Measurements from ENCODE around the gene LPGAT1. TPM values are rescaled to one million over a fixed set of nuclear protein-coding genes. Genes with fewer than 3 reads are reported as not detected.

The LPGAT1 gene
- total RNA-seq, 2 experiments from 2014 or later, result 31.8 to 34.7 TPM

- Mint-ChIP-seq H3K36me3 (peaks cover 18% of the 10 kb centered on the region), H3K27me3 (no peaks in the 10 kb centered on the region), H3K4me3 (no peak overlapping the region), H3K9me3 (no peaks in the 10 kb centered on the region), H3K4me1 (ENCODE audit: low read depth) (peaks cover 2% of the 10 kb centered on the region), H3K27ac (no peak overlapping the region)
- no peak for DNase-seq
- CTCF ChIA-PET, result no interaction called here
- intact Hi-C loops (cut with micrococcal nuclease), result no loop called here
- POLR2A ChIA-PET, result no interaction called here
Measured at GRCh38 chr1:211791979-211792378, 38.6 kb downstream of the LPGAT1 start.

- Mint-ChIP-seq H3K27ac (no peak overlapping the region), H3K4me1 (ENCODE audit: low read depth) (peaks cover under 1% of the 10 kb centered on the region), H3K4me3 (no peak overlapping the region), H3K27me3 (no peaks in the 10 kb centered on the region), H3K9me3 (no peaks in the 10 kb centered on the region), H3K36me3 (peaks cover 18% of the 10 kb centered on the region)
- DNase-seq, result no peak
- ChIA-PET POLR2A (no interaction called here), CTCF (no interaction called here)
- intact Hi-C loops (cut with micrococcal nuclease), result no loop called here
Measured at GRCh38 chr1:211789641-211790464, 40.7 kb downstream of the LPGAT1 start.

GRCh38 chr1:211788626-211789025, 41.9 kb downstream of the LPGAT1 start:
- ChIA-PET CTCF (interaction anchor here (1.2 kb wide), 1 partner anchor 91 kb away, joined by 4 read pairs; no protein-coding TSS in a partner anchor), POLR2A (no interaction called here)
- no peak overlapping the region for H3K27ac Mint-ChIP-seq
- no peaks in the 10 kb centered on the region for H3K9me3 Mint-ChIP-seq
- DNase-seq, result no peak
- H3K36me3 Mint-ChIP-seq, result peaks cover 18% of the 10 kb centered on the region
- intact Hi-C loops (cut with micrococcal nuclease), result no loop called here
- H3K4me1 Mint-ChIP-seq (ENCODE audit: low read depth), result peaks cover 2% of the 10 kb centered on the region
- no peak overlapping the region for H3K4me3 Mint-ChIP-seq
- no peaks in the 10 kb centered on the region for H3K27me3 Mint-ChIP-seq

- peaks cover 2% of the 10 kb centered on the region for H3K4me1 Mint-ChIP-seq (ENCODE audit: low read depth)
- no peak for DNase-seq
- H3K36me3 Mint-ChIP-seq, result peaks cover 4% of the 10 kb centered on the region
- intact Hi-C loops (cut with micrococcal nuclease), result no loop called here
- ChIA-PET POLR2A (no interaction called here), CTCF (no interaction called here)
- H3K27me3 Mint-ChIP-seq, result no peaks in the 10 kb centered on the region
- H3K27ac Mint-ChIP-seq, result no peak overlapping the region
- no peaks in the 10 kb centered on the region for H3K9me3 Mint-ChIP-seq
- H3K4me3 Mint-ChIP-seq, result no peak overlapping the region
Measured at GRCh38 chr1:211783897-211784296, 46.7 kb downstream of the LPGAT1 start.

- POLR2A ChIA-PET, result no interaction called here
- peaks cover 2% of the 10 kb centered on the region for H3K4me1 Mint-ChIP-seq (ENCODE audit: low read depth)
- CTCF ChIA-PET, result no interaction called here
- H3K27me3 Mint-ChIP-seq, result no peaks in the 10 kb centered on the region
- no peak overlapping the region for H3K27ac Mint-ChIP-seq
- H3K9me3 Mint-ChIP-seq, result no peaks in the 10 kb centered on the region
- no peak overlapping the region for H3K4me3 Mint-ChIP-seq
- peaks cover 7% of the 10 kb centered on the region for H3K36me3 Mint-ChIP-seq
- intact Hi-C loops (cut with micrococcal nuclease), result no loop called here
- no peak for DNase-seq
Measured at GRCh38 chr1:211783266-211783665, 47.3 kb downstream of the LPGAT1 start.

GRCh38 chr1:211781260-211781659, 49.3 kb downstream of the LPGAT1 start:
- H3K27ac Mint-ChIP-seq, result no peak overlapping the region
- H3K4me1 Mint-ChIP-seq (ENCODE audit: low read depth), result peaks cover 2% of the 10 kb centered on the region
- no peak for DNase-seq
- H3K9me3 Mint-ChIP-seq, result no peaks in the 10 kb centered on the region
- intact Hi-C loops (cut with micrococcal nuclease), result no loop called here
- H3K36me3 Mint-ChIP-seq, result peaks cover 14% of the 10 kb centered on the region
- no peaks in the 10 kb centered on the region for H3K27me3 Mint-ChIP-seq
- POLR2A ChIA-PET, result no interaction called here
- CTCF ChIA-PET, result interaction anchor here (1.2 kb wide), 1 partner anchor 83 kb away, joined by 3 read pairs; no protein-coding TSS in a partner anchor
- no peak overlapping the region for H3K4me3 Mint-ChIP-seq

GRCh38 chr1:211775170-211775569, 55.4 kb downstream of the LPGAT1 start:
- Mint-ChIP-seq H3K4me3 (no peak overlapping the region), H3K27me3 (no peaks in the 10 kb centered on the region), H3K27ac (no peak overlapping the region), H3K4me1 (ENCODE audit: low read depth) (no peaks in the 10 kb centered on the region), H3K36me3 (peaks cover 14% of the 10 kb centered on the region), H3K9me3 (no peaks in the 10 kb centered on the region)
- CTCF ChIA-PET, result no interaction called here
- intact Hi-C loops (cut with micrococcal nuclease), result no loop called here
- POLR2A ChIA-PET, result no interaction called here
- DNase-seq, result no peak

GRCh38 chr1:211764701-211765100, 65.9 kb downstream of the LPGAT1 start:
- Mint-ChIP-seq H3K27me3 (no peaks in the 10 kb centered on the region), H3K4me3 (no peak overlapping the region), H3K4me1 (ENCODE audit: low read depth) (no peaks in the 10 kb centered on the region), H3K36me3 (peaks cover 10% of the 10 kb centered on the region), H3K27ac (no peak overlapping the region), H3K9me3 (no peaks in the 10 kb centered on the region)
- ChIA-PET CTCF (no interaction called here), POLR2A (no interaction called here)
- intact Hi-C loops (cut with micrococcal nuclease), result no loop called here
- DNase-seq, result no peak

GRCh38 chr1:211762206-211762605, 68.4 kb downstream of the LPGAT1 start:
- Mint-ChIP-seq H3K27me3 (no peaks in the 10 kb centered on the region), H3K27ac (no peak overlapping the region), H3K4me1 (ENCODE audit: low read depth) (no peaks in the 10 kb centered on the region), H3K36me3 (peaks cover 26% of the 10 kb centered on the region), H3K9me3 (peaks cover 3% of the 10 kb centered on the region), H3K4me3 (no peak overlapping the region)
- intact Hi-C loops (cut with micrococcal nuclease), result no loop called here
- POLR2A ChIA-PET, result no interaction called here
- CTCF ChIA-PET, result interaction anchor here (0.7 kb wide), 1 partner anchor 249 kb away, joined by 3 read pairs; no protein-coding TSS in a partner anchor
- DNase-seq, result no peak

- Mint-ChIP-seq H3K4me1 (ENCODE audit: low read depth) (no peaks in the 10 kb centered on the region), H3K27me3 (no peaks in the 10 kb centered on the region), H3K36me3 (peaks cover 23% of the 10 kb centered on the region), H3K4me3 (no peak overlapping the region), H3K9me3 (peaks cover 3% of the 10 kb centered on the region), H3K27ac (no peak overlapping the region)
- intact Hi-C loops (cut with micrococcal nuclease), result no loop called here
- ChIA-PET CTCF (interaction anchor here (1.0 kb wide), 1 partner anchor 63 kb away, joined by 4 read pairs; no protein-coding TSS in a partner anchor), POLR2A (no interaction called here)
- no peak for DNase-seq
Measured at GRCh38 chr1:211761400-211761799, 69.2 kb downstream of the LPGAT1 start.

- DNase-seq, result no peak
- Mint-ChIP-seq H3K27ac (no peak overlapping the region), H3K27me3 (no peaks in the 10 kb centered on the region), H3K4me3 (no peak overlapping the region), H3K9me3 (peaks cover 3% of the 10 kb centered on the region), H3K4me1 (ENCODE audit: low read depth) (peaks cover 4% of the 10 kb centered on the region), H3K36me3 (peaks cover 17% of the 10 kb centered on the region)
- intact Hi-C loops (cut with micrococcal nuclease), result no loop called here
- ChIA-PET CTCF (no interaction called here), POLR2A (no interaction called here)
Measured at GRCh38 chr1:211756471-211757020, 74.0 kb downstream of the LPGAT1 start.

GRCh38 chr1:211753649-211754251, 76.8 kb downstream of the LPGAT1 start:
- Mint-ChIP-seq H3K9me3 (no peaks in the 10 kb centered on the region), H3K4me1 (ENCODE audit: low read depth) (peaks cover 7% of the 10 kb centered on the region), H3K27me3 (no peaks in the 10 kb centered on the region), H3K4me3 (no peak overlapping the region), H3K36me3 (peaks cover 19% of the 10 kb centered on the region), H3K27ac (no peak overlapping the region)
- intact Hi-C loops (cut with micrococcal nuclease), result no loop called here
- DNase-seq, result no peak
- CTCF ChIA-PET, result no interaction called here
- POLR2A ChIA-PET, result no interaction called here
